Loucy (cell line): ENCODE data around the gene FAM161B.
"Not testable (repeated sequence)": the region's sequence is repeated elsewhere in the genome, so short reads cannot be mapped to it uniquely, and the experiment has no call there.

Experiments
- H2AFZ ChIP-seq: fragments of 200-600 bp; sonication (generic); 2 replicates; pipeline ENCODE4 v1.6.0; 2016; ENCODE audit warnings: antibody characterized with exemption, mild to moderate bottlenecking, low read length, moderate library complexity
- H3F3A ChIP-seq: fragments of 200-600 bp; 2 replicates; pipeline ENCODE4 v1.6.0; 2016; ENCODE audit warnings: antibody characterized with exemption, low read depth, mild to moderate bottlenecking
- H3K27me3 ChIP-seq: fragments of 200-600 bp; sonication (generic); 2 replicates; pipeline ENCODE4 v1.6.1; 2014; ENCODE audit warnings: low read length, mild to moderate bottlenecking; ENCODE audit not compliant: insufficient read depth, poor library complexity, severe bottlenecking
- H3K36me3 ChIP-seq: fragments of 200-600 bp; sonication (generic); 2 replicates; pipeline ENCODE4 v1.6.1; 2016; ENCODE audit warnings: low read length; ENCODE audit not compliant: insufficient read depth
- H3K4me1 ChIP-seq: fragments of 200-600 bp; sonication (generic); 2 replicates; pipeline ENCODE4 v1.5.1; 2014; ENCODE audit warnings: low read length, mild to moderate bottlenecking; ENCODE audit not compliant: insufficient read depth, poor library complexity, severe bottlenecking
- H3K4me2 ChIP-seq: fragments of 200-600 bp; sonication (generic); 2 replicates; pipeline ENCODE4 v1.6.0; 2014; ENCODE audit warnings: antibody characterized with exemption, low read length, low read depth, mild to moderate bottlenecking; ENCODE audit not compliant: poor library complexity, severe bottlenecking
- H3K4me3 ChIP-seq: fragments of 200-600 bp; sonication (generic); 2 replicates; pipeline ENCODE4 v1.5.1; 2014; ENCODE audit warnings: low read length, mild to moderate bottlenecking, mixed read lengths; ENCODE audit not compliant: poor library complexity, severe bottlenecking
- H3K79me2 ChIP-seq: fragments of 200-600 bp; sonication (generic); 2 replicates; pipeline ENCODE4 v1.6.1; 2014; ENCODE audit warnings: low read length; ENCODE audit not compliant: insufficient read depth
- H3K9ac ChIP-seq: fragments of 200-600 bp; sonication (generic); 2 replicates; pipeline ENCODE4 v1.6.0; 2014; ENCODE audit warnings: mild to moderate bottlenecking, low read depth, low read length, moderate library complexity; ENCODE audit not compliant: poor library complexity, severe bottlenecking
- H3K9me2 ChIP-seq: fragments of 200-600 bp; sonication (generic); replicated peaks from 2 replicates; pipeline ENCODE4 v1.6.1; 2016; ENCODE audit warnings: low read depth, low read length, mixed read lengths
- H3K9me3 ChIP-seq: fragments of 200-600 bp; sonication (generic); 2 replicates; pipeline ENCODE4 v1.6.1; 2014; ENCODE audit warnings: mild to moderate bottlenecking, antibody characterized with exemption, low read length, low read depth; ENCODE audit not compliant: insufficient read depth
- H4K20me1 ChIP-seq: fragments of 200-600 bp; sonication (generic); 2 replicates; pipeline ENCODE4 v1.6.0; 2014; ENCODE audit warnings: antibody characterized with exemption, low read length, mild to moderate bottlenecking; ENCODE audit not compliant: insufficient read depth, poor library complexity, severe bottlenecking
- EZH2phosphoT487 ChIP-seq: fragments of 200-600 bp; IDR thresholded peaks from 2 replicates; pipeline ENCODE4 v1.6.1; 2018; ENCODE audit warnings: antibody characterized with exemption, mild to moderate bottlenecking, moderate library complexity, borderline replicate concordance
- TF ChIP-seq, protein P1 (sequence below): fragments of 200-600 bp; sonication (generic); conservative IDR thresholded peaks from 2 replicates; pipeline ENCODE4 v1.5.1; 2014; ENCODE audit warnings: mild to moderate bottlenecking, antibody characterized with exemption, low read length

The FAM161B gene

DNA sequence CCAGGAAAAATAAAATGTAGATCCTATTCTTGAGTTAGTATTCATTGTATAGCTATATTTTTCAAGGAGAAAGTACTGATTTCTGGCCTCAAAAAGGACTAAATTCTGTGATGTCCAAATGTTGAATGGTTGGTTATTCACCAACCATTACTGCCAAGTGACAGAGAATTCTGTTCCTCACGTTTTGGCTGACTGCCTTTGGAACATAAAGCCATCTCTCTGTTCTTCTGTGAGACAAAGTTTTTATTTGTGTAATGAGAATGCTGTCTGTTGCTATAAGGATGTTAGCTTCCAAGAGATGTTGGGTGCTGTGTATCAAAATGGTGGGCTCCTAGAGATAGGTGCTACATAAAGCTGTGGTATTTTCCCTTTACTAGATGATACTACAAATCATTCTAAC, 54.0 kb downstream of the FAM161B start:
- no peak for TF ChIP-seq EZH2phosphoT487
- TF ChIP-seq, protein P1, sequence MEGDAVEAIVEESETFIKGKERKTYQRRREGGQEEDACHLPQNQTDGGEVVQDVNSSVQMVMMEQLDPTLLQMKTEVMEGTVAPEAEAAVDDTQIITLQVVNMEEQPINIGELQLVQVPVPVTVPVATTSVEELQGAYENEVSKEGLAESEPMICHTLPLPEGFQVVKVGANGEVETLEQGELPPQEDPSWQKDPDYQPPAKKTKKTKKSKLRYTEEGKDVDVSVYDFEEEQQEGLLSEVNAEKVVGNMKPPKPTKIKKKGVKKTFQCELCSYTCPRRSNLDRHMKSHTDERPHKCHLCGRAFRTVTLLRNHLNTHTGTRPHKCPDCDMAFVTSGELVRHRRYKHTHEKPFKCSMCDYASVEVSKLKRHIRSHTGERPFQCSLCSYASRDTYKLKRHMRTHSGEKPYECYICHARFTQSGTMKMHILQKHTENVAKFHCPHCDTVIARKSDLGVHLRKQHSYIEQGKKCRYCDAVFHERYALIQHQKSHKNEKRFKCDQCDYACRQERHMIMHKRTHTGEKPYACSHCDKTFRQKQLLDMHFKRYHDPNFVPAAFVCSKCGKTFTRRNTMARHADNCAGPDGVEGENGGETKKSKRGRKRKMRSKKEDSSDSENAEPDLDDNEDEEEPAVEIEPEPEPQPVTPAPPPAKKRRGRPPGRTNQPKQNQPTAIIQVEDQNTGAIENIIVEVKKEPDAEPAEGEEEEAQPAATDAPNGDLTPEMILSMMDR, result no peak
- H3K36me3 ChIP-seq, result peaks cover 80% of the 10 kb centered on the region
- H2AFZ ChIP-seq, result no peak overlapping the region
- H4K20me1 ChIP-seq, result peaks cover 16% of the 10 kb centered on the region
- H3K9ac ChIP-seq, result no peak overlapping the region
- peaks cover 8% of the 10 kb centered on the region for H3K4me1 ChIP-seq
- H3K4me3 ChIP-seq, result no peak overlapping the region
- H3K4me2 ChIP-seq, result no peak overlapping the region
- H3K27me3 ChIP-seq, result no peaks in the 10 kb centered on the region
- no peaks in the 10 kb centered on the region for H3K9me2 ChIP-seq
- peaks cover 33% of the 10 kb centered on the region for H3K79me2 ChIP-seq
- H3K9me3 ChIP-seq, result no peaks in the 10 kb centered on the region
- H3F3A ChIP-seq, result no peaks in the 10 kb centered on the region

DNA sequence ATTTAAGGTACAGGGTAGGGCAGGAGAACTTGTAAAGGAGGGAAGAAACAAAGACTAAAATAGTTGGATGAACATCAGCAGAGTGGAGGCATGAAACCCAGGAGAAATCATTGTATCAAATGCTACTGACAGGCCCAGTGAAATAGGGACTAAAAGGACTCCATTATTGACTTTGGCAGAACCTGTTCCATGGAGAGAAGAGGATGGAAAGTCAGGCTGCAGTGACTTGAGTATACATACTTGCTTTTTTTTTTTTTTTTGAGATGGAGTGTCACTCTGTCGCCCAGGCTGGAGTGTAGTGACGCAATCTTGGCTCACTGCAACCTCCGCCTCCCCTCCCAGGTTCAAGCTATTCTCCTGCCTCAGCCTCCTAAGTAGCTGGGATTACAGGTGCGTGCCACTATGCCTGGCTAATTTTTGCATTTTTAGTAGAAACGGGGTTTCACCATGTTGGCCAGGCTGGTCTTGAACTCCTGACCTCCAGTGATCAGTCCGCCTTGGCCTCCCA, 55.7 kb downstream of the FAM161B start:
- not testable (repeated sequence) for H3K9me2 ChIP-seq, H3K4me2 ChIP-seq, H3K9ac ChIP-seq, H2AFZ ChIP-seq, H3K4me3 ChIP-seq, H3K9me3 ChIP-seq, H3F3A ChIP-seq, H3K27me3 ChIP-seq
- Histone ChIP-seq H3K4me1 (peaks cover 10% of the 10 kb centered on the region), H3K79me2 (peaks cover 50% of the 10 kb centered on the region), H3K36me3 (peaks cover 64% of the 10 kb centered on the region), H4K20me1 (peaks cover 21% of the 10 kb centered on the region)

DNA sequence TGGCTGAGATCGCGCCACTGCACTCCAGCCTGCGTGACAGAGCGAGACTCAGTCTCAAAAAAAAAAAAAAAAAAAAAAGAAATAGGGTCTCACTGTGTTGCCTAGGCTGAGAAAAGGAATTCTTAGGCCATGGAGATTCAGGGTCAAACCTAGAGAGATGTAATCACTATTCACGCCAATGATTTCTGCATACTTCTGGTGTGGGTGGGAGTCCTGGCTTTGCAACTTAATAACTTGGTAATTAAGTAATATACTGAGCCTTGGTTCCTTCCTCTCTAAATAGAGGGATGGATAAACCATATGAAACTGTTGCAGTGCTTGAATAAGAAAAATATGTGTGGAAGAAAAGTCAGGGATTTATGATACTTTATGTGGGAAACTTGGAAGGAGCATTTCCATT, 60.5 kb downstream of the FAM161B start:
- Histone ChIP-seq H3K4me1 (peaks cover 39% of the 10 kb centered on the region), H3K9me3 (no peaks in the 10 kb centered on the region), H3K9me2 (no peaks in the 10 kb centered on the region), H3K27me3 (no peaks in the 10 kb centered on the region), H3K79me2 (peaks cover 88% of the 10 kb centered on the region), H3K9ac (peak overlapping the region; percentile 95), H3K4me2 (peak overlapping the region; percentile 78), H3K4me3 (peak overlapping the region; percentile 98), H3K36me3 (peaks cover 18% of the 10 kb centered on the region), H3F3A (no peaks in the 10 kb centered on the region), H2AFZ (no peak overlapping the region), H4K20me1 (peaks cover 43% of the 10 kb centered on the region)
- no peak for TF ChIP-seq EZH2phosphoT487
- TF ChIP-seq, protein P1, result no peak

DNA sequence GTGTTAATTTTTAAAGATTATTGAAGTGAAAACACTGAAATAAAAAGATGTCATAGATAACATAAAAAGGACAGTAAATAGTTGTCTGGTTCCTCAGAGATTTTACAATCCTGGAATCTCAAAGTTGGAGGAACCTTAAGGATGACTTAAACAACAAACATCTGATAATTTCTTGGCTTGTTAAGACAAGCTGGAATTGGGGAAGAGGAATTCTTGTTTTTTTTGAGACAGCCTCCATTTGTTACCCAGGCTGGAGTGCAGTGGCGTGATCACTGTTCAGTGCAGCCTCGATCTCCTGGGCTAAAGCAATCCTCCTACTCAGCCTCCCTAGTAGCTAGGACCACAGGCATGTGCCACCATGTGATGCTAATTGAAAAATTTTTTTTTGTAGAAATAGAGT, 60.9 kb downstream of the FAM161B start:
- H3K4me3 ChIP-seq, result peak overlapping the region; percentile 98
- H3K4me2 ChIP-seq, result peak overlapping the region; percentile 78

More for the DNA sequence above, 60.9 kb downstream of the FAM161B start:
- H3K27me3 ChIP-seq, result no peaks in the 10 kb centered on the region
- H3K9me3 ChIP-seq, result no peaks in the 10 kb centered on the region
- H2AFZ ChIP-seq, result no peak overlapping the region
- H4K20me1 ChIP-seq, result peaks cover 43% of the 10 kb centered on the region
- peaks cover 39% of the 10 kb centered on the region for H3K4me1 ChIP-seq
- H3K79me2 ChIP-seq, result peaks cover 84% of the 10 kb centered on the region
- peak overlapping the region; percentile 95 for H3K9ac ChIP-seq
- no peak for TF ChIP-seq EZH2phosphoT487
- TF ChIP-seq, protein P1, result no peak
- H3K36me3 ChIP-seq, result peaks cover 14% of the 10 kb centered on the region
- H3F3A ChIP-seq, result no peaks in the 10 kb centered on the region
- H3K9me2 ChIP-seq, result no peaks in the 10 kb centered on the region
